ENCODE results near the gene RAB34.

RAB34 gene

DNA sequence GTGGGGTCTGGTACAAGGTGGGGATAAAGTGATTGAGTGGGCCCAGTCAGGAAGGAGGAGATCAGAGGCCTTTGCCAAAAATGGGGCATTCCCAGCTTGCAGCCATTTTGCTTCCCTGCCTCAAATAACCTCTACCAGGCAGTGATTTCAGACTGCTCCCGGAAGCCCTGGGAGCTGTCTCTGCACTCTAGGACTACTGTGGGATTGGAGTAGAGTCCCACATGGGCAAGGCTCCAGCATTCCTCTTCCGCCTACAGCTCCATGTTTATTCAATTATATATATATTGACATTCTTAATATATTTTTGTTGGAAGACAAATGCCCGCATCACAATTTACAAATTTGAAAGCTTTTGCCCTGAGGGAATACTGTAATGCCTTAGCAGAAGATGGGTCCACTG lies 42.2 kb downstream of the RAB34 start:
- DNase-seq, result no peak

DNA sequence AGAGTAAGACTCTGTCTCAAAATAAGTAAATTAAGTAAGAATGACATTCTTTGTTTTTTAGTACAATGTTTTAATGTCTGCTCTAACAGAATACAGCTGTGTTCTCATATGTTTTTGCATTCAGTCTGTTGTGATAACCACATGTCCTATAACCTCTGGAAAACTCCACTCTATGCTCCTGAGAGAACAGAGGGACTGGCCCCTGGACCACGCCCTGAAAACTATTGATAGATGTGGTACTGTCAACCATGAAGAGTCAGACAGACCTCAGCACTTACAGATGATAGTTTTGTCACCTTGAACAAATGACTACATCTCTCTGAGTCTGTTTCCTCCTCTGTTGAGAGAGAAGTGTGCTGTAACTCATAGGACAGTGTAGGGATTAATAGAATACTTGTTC lies 47.8 kb downstream of the RAB34 start:
- DNase-seq, result no peak

DNA sequence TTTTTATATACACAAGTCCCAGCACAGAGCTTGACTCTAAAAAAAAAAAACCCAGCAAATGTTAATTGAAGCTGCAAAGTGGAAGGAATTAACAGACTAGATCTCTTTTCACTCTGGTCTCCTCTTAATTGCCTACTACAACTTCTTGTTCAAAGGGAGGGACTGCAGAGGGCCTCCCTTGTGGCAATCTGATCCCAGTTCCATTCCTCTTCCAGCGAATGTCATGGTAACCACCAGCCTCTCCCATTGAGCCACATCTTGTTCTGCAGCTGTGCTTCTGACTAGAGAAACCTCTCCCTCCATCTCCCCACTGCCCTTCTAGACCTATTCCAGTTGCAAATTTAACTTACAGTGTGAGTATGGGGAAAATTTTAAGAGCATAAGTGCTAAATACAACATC lies 49.8 kb downstream of the RAB34 start:
- DNase-seq, result no peak

DNA sequence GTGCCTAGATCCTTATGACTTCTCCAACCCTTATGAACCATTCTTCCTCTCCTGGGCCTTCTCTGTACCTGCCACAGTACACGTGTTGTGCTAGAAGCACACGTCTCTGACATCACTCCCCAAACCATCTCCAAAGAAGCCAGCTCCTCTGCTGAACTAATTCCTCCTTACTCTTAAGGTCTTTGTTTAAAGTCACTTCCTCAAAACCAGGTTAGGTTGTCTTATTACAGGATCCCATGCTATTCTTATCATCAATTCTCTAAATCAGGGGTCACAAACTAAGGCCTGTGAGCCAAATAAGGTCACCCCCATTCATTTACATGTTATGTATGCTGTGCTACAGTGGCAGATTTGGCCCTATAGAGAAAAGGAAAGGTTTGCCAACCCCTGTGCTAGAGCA lies 51.7 kb downstream of the RAB34 start:
- peak; percentile 50 for DNase-seq
